HEK293T (cell line): ENCODE results near the gene SRGAP2C.
"Not testable (repeated sequence)": the region's sequence is repeated elsewhere in the genome, so short reads cannot be mapped to it uniquely, and the experiment has no call there.

Source experiments
- BHLHE40 ChIP-seq: fragments of 450-650 bp; IDR thresholded peaks from 2 replicates; pipeline ENCODE4 v1.6.1; 2016; ENCODE audit warnings: mild to moderate bottlenecking, moderate library complexity, borderline replicate concordance
- SP1 ChIP-seq: fragments of 450-650 bp; IDR thresholded peaks from 2 replicates; pipeline ENCODE4 v1.6.1; 2017
- TARDBP ChIP-seq: fragments of 450-650 bp; IDR thresholded peaks from 2 replicates; pipeline ENCODE4 v1.6.1; 2016

DNA sequence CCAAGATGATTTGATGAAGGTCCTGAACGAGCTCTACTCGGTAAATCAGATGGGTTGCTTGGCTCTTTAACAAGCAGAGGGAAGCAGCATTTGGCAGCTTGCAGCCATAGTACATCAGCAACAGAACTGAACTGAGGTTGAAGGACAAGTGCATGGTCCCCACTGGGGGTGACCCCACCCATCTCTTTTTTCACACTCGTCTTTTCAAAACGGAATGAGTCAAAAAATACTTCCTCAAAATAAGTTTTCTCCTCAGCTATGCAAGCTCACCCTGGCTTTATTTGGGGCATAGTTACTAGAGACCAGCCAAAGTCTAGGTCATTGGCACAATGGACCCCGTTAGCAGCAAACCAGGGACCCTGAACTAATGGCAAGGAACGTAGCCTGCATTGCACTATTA lies 180.5 kb downstream of the SRGAP2C start:
- not testable (repeated sequence) for TF ChIP-seq BHLHE40, SP1, TARDBP
